Neural cell (in vitro differentiated cells): ENCODE measurements around the gene SGMS2. TPM values are rescaled to one million over a fixed set of nuclear protein-coding genes. Genes with fewer than 3 reads are reported as not detected.

Source experiments
- H2AFZ ChIP-seq: fragments of 200-600, 300-800 bp; sonication (generic), shearing (Covaris generic); 2 replicates; pipeline ENCODE4 v1.6.0; 2014; ENCODE audit warnings: low read depth, mild to moderate bottlenecking, antibody characterized with exemption, low read length, moderate library complexity
- H3F3A ChIP-seq: fragments of 200-600 bp; shearing (Covaris generic); 2 replicates; pipeline ENCODE4 v1.6.1; 2016; ENCODE audit warnings: mild to moderate bottlenecking, moderate library complexity, mixed read lengths, antibody characterized with exemption, low read length; ENCODE audit not compliant: insufficient read depth, poor library complexity, severe bottlenecking
- H3K27ac ChIP-seq: fragments of 200-600, 300-800 bp; sonication (generic), shearing (Covaris generic); 2 replicates; pipeline ENCODE4 v1.5.1; 2014; ENCODE audit warnings: mild to moderate bottlenecking, low read length, moderate library complexity
- H3K27me3 ChIP-seq: fragments of 300-800, 200-600 bp; sonication (generic), shearing (Covaris generic); 2 replicates; pipeline ENCODE4 v1.6.0; 2014; ENCODE audit warnings: mild to moderate bottlenecking, low read depth, low read length, moderate library complexity; ENCODE audit not compliant: insufficient read depth
- H3K36me3 ChIP-seq: fragments of 300-800, 200-600 bp; sonication (generic), shearing (Covaris generic); 2 replicates; pipeline ENCODE4 v1.5.1; 2014; ENCODE audit warnings: mild to moderate bottlenecking, antibody characterized with exemption, low read length, moderate library complexity; ENCODE audit not compliant: insufficient read depth
- H3K4me2 ChIP-seq: fragments of 300-800, 200-600 bp; sonication (generic), shearing (Covaris generic); 2 replicates; pipeline ENCODE4 v1.6.0; 2014; ENCODE audit warnings: mild to moderate bottlenecking, low read length
- H3K4me3 ChIP-seq: fragments of 300-800, 200-600 bp; sonication (generic), shearing (Covaris generic); 2 replicates; pipeline ENCODE4 v1.5.1; 2014; ENCODE audit warnings: mild to moderate bottlenecking, low read length, moderate library complexity
- H3K79me2 ChIP-seq: fragments of 200-600 bp; shearing (Covaris generic); replicated peaks from 2 replicates; pipeline ENCODE4 v1.6.0; 2014; ENCODE audit warnings: mild to moderate bottlenecking, low read length, moderate library complexity; ENCODE audit not compliant: insufficient read depth
- H3K9ac ChIP-seq: fragments of 300-800, 200-600 bp; sonication (generic), shearing (Covaris generic); 2 replicates; pipeline ENCODE4 v1.6.1; 2016; ENCODE audit warnings: mild to moderate bottlenecking, low read length, mixed read lengths
- H3K9me2 ChIP-seq: fragments of 200-600 bp; shearing (Covaris generic); 2 replicates; pipeline ENCODE4 v1.6.1; 2016; ENCODE audit warnings: mild to moderate bottlenecking, low read length, mixed read lengths; ENCODE audit not compliant: insufficient read depth
- H3K9me3 ChIP-seq: fragments of 200-600, 300-800 bp; sonication (generic), shearing (Covaris generic); 2 replicates; pipeline ENCODE4 v1.6.1; 2016; ENCODE audit warnings: mild to moderate bottlenecking, mixed run types, low read length, moderate library complexity, mixed read lengths
- H4K20me1 ChIP-seq: fragments of 200-600 bp; shearing (Covaris generic); 2 replicates; pipeline ENCODE4 v1.6.1; 2016; ENCODE audit warnings: mild to moderate bottlenecking, mixed run types; ENCODE audit not compliant: insufficient read depth
- EP300 ChIP-seq: fragments of 450-650 bp; conservative IDR thresholded peaks from 2 replicates; pipeline ENCODE4 v1.6.1; 2014; ENCODE audit warnings: antibody characterized with exemption, mild to moderate bottlenecking, moderate library complexity; ENCODE audit not compliant: poor library complexity, severe bottlenecking
- EZH2 ChIP-seq: fragments of 200-600, 300-800 bp; shearing (Covaris generic), sonication (generic); IDR thresholded peaks from 2 replicates; pipeline ENCODE4 v1.6.1; 2014; ENCODE audit warnings: antibody characterized with exemption, low read length, borderline replicate concordance, mild to moderate bottlenecking; ENCODE audit not compliant: insufficient read depth, poor library complexity, severe bottlenecking
- MXI1 ChIP-seq: fragments of 450-650 bp; conservative IDR thresholded peaks from 2 replicates; pipeline ENCODE4 v1.6.1; 2014; ENCODE audit warnings: antibody characterized with exemption, mild to moderate bottlenecking; ENCODE audit not compliant: poor library complexity, severe bottlenecking
- POLR2AphosphoS5 ChIP-seq: IDR thresholded peaks from 2 replicates; pipeline ENCODE4 v1.6.1; 2012
- RAD21 ChIP-seq: fragments of 450-650 bp; conservative IDR thresholded peaks from 2 replicates; pipeline ENCODE4 v1.6.1; 2014; ENCODE audit warnings: antibody characterized with exemption, mild to moderate bottlenecking, moderate library complexity
- SMC3 ChIP-seq: fragments of 450-650 bp; conservative IDR thresholded peaks from 2 replicates; pipeline ENCODE4 v1.6.1; 2014; ENCODE audit warnings: antibody characterized with exemption, mild to moderate bottlenecking, moderate library complexity; ENCODE audit not compliant: poor library complexity
- TAF1 ChIP-seq: IDR thresholded peaks from 2 replicates; pipeline ENCODE4 v1.6.1; 2012; ENCODE audit warnings: low read depth
- polyA plus RNA-seq: library from polyadenylated mRNA; depleted of rRNA; stranded (reverse); fragments of >200 nt; gene quantifications from 2 replicates; pipeline ENCODE4 v1.2.3, GENCODE V29; 2014
- TF ChIP-seq, protein P1 (sequence below): fragments of 450-650 bp; IDR thresholded peaks from 2 replicates; pipeline ENCODE4 v1.5.1; 2014; ENCODE audit warnings: antibody characterized with exemption, mild to moderate bottlenecking, moderate library complexity; ENCODE audit not compliant: poor library complexity, severe bottlenecking
- TF ChIP-seq, protein P2 (sequence below): IDR thresholded peaks from 2 replicates; pipeline ENCODE4 v1.6.1; 2012; ENCODE audit warnings: borderline replicate concordance

SGMS2 gene
- polyA plus RNA-seq, 1 donor from 2014 or later: 0.15 TPM

DNA sequence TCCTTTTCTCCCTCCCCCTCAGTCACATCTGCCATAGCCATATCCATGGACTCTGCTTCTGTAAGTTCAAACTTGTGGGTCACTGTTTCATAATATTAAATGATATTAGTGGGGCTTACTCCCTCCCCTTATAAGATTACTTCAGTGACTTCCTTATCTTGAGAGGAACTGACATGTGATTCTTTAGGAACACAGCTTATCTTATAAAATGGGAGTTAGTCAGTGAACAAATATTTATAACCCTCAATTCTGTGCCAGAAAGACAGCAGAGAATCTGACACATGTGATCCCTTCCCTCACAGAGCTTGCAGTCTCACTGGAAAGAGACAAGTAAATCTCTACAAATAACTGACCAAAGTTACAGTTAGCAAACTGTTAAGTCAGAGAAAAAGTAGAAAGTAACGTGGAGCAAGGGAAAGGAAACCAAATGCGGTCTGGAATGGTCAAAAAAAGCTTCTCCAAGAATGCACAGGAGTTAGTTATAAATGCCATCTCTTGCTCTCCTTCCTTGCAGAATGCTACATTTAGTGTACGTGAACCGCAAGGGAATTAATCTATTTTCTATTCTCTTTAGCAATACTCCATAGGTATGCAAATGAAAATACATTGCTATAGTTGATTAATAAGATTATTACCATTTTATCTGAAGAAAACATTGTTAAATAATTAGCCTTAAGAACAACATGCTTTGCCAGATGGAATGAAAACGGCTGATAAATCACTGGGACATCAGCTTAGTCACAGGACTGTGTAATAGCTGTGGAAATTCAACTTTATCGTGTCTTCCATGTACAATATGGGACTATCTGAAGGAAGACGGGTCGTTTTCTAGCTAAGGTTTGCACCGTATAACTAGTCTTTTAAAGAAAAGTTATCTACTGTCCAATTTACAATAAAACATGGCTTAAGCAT is 29.0 kb downstream of the SGMS2 start:
- Histone ChIP-seq H3K4me2 (no peak overlapping the region), H3K9ac (no peak overlapping the region), H3K79me2 (no peaks in the 10 kb centered on the region), H3K9me3 (no peaks in the 10 kb centered on the region), H3F3A (no peaks in the 10 kb centered on the region), H2AFZ (no peak overlapping the region), H3K36me3 (no peaks in the 10 kb centered on the region), H3K27me3 (no peaks in the 10 kb centered on the region), H4K20me1 (no peaks in the 10 kb centered on the region), H3K4me3 (no peak overlapping the region), H3K27ac (no peak overlapping the region), H3K9me2 (no peaks in the 10 kb centered on the region)
- no peak for TF ChIP-seq POLR2AphosphoS5
- TF ChIP-seq TAF1: no peak
- TF ChIP-seq, protein P1, sequence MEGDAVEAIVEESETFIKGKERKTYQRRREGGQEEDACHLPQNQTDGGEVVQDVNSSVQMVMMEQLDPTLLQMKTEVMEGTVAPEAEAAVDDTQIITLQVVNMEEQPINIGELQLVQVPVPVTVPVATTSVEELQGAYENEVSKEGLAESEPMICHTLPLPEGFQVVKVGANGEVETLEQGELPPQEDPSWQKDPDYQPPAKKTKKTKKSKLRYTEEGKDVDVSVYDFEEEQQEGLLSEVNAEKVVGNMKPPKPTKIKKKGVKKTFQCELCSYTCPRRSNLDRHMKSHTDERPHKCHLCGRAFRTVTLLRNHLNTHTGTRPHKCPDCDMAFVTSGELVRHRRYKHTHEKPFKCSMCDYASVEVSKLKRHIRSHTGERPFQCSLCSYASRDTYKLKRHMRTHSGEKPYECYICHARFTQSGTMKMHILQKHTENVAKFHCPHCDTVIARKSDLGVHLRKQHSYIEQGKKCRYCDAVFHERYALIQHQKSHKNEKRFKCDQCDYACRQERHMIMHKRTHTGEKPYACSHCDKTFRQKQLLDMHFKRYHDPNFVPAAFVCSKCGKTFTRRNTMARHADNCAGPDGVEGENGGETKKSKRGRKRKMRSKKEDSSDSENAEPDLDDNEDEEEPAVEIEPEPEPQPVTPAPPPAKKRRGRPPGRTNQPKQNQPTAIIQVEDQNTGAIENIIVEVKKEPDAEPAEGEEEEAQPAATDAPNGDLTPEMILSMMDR: no peak
- no peak for TF ChIP-seq RAD21
- TF ChIP-seq MXI1: no peak
- no peak for TF ChIP-seq SMC3
- TF ChIP-seq, protein P2, sequence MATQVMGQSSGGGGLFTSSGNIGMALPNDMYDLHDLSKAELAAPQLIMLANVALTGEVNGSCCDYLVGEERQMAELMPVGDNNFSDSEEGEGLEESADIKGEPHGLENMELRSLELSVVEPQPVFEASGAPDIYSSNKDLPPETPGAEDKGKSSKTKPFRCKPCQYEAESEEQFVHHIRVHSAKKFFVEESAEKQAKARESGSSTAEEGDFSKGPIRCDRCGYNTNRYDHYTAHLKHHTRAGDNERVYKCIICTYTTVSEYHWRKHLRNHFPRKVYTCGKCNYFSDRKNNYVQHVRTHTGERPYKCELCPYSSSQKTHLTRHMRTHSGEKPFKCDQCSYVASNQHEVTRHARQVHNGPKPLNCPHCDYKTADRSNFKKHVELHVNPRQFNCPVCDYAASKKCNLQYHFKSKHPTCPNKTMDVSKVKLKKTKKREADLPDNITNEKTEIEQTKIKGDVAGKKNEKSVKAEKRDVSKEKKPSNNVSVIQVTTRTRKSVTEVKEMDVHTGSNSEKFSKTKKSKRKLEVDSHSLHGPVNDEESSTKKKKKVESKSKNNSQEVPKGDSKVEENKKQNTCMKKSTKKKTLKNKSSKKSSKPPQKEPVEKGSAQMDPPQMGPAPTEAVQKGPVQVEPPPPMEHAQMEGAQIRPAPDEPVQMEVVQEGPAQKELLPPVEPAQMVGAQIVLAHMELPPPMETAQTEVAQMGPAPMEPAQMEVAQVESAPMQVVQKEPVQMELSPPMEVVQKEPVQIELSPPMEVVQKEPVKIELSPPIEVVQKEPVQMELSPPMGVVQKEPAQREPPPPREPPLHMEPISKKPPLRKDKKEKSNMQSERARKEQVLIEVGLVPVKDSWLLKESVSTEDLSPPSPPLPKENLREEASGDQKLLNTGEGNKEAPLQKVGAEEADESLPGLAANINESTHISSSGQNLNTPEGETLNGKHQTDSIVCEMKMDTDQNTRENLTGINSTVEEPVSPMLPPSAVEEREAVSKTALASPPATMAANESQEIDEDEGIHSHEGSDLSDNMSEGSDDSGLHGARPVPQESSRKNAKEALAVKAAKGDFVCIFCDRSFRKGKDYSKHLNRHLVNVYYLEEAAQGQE: no peak
- TF ChIP-seq EZH2: no peak
- no peak for TF ChIP-seq EP300

DNA sequence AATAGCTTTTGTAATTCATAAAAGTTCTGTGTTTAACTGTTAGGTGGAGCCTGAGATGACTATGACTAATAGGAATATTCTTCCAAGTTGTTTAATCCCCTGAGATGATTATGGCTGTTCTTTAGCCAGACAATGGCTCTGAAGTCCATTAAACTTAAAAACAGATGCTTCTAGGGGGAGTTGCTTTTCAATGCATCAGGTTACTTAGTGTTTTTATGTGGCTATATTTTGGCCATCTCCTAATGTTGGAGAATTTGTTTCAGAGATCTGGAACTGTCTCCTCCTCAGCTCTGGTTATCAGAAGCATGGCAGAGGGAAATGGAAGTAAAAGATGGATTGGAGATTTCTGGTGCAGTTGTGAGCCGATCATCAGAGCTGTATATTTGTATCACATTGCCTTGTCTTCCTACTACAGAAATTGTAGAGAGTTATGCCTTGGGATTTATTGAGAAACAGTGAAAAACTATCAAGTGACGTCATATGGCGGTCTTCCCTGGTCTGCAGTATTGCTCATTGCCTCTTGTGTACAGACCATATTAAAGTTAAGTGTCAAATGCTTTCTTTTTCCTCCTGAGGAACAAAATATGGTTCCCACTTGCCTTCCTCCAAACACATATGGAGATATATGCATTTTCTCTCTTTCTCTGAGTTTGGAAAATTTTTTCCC is 29.8 kb downstream of the SGMS2 start:
- Histone ChIP-seq H3K4me3 (no peak overlapping the region), H3K79me2 (no peaks in the 10 kb centered on the region), H3K36me3 (no peaks in the 10 kb centered on the region), H3K9ac (no peak overlapping the region), H3K27ac (no peak overlapping the region), H3K9me2 (no peaks in the 10 kb centered on the region), H4K20me1 (no peaks in the 10 kb centered on the region), H3K4me2 (no peak overlapping the region), H2AFZ (no peak overlapping the region), H3F3A (no peaks in the 10 kb centered on the region), H3K9me3 (no peaks in the 10 kb centered on the region), H3K27me3 (no peaks in the 10 kb centered on the region)
- TF ChIP-seq TAF1 (no peak), EZH2 (no peak), EP300 (no peak), POLR2AphosphoS5 (no peak), RAD21 (no peak), MXI1 (no peak), SMC3 (no peak)
- TF ChIP-seq, protein P1: no peak
- TF ChIP-seq, protein P2: no peak
